Endometrial microvascular endothelial cells (primary cell): ENCODE measurements around the gene ADO. TPM values are rescaled to one million over a fixed set of nuclear protein-coding genes. Genes with fewer than 3 reads are reported as not detected.

ENCODE experiments used
- in situ Hi-C: cut with HindIII; loops from 2 replicates; pipeline ENCODE4 v1.10.0; 2017; ENCODE audit warnings: low sequenced_read_pairs, low pct_unique_long_range_greater_than_20kb; ENCODE audit errors: inconsistent ontology term
- total RNA-seq: library from RNA; depleted of rRNA; stranded (reverse); fragments of >200 nt; gene quantifications from one replicate; pipeline ENCODE4 v1.2.3, GENCODE V29; 2015; ENCODE audit errors: inconsistent ontology term

The ADO gene
- total RNA-seq, 1 donor from 2014 or later, result 16.7 TPM

GRCh38 chr10:62790019-62790555 lies 14.4 kb upstream of the ADO start:
- in situ Hi-C loops, result no loop called here

GRCh38 chr10:62790571-62790970 lies 13.9 kb upstream of the ADO start:
- in situ Hi-C loops, result no loop called here

GRCh38 chr10:62792261-62792660 lies 12.3 kb upstream of the ADO start:
- in situ Hi-C loops, result no loop called here

- in situ Hi-C loops, result no loop called here
Observed at GRCh38 chr10:62794306-62794705, 10.2 kb upstream of the ADO start.

- in situ Hi-C loops, result no loop called here
Observed at GRCh38 chr10:62795100-62795499, 9.4 kb upstream of the ADO start.

- in situ Hi-C loops, result no loop called here
Observed at GRCh38 chr10:62795762-62796161, 8.8 kb upstream of the ADO start.

- in situ Hi-C loops, result no loop called here
Observed at GRCh38 chr10:62796896-62797295, 7.6 kb upstream of the ADO start.

- in situ Hi-C loops, result no loop called here
Observed at GRCh38 chr10:62801871-62802270, 2.6 kb upstream of the ADO start.

GRCh38 chr10:62803724-62804355 lies 680 bp upstream of the ADO start:
- in situ Hi-C loops, result no loop called here

GRCh38 chr10:62805231-62806099 lies 945 bp downstream of the ADO start:
- in situ Hi-C loops, result no loop called here

- in situ Hi-C loops, result no loop called here
Observed at GRCh38 chr10:62806251-62806650, 1.7 kb downstream of the ADO start.

GRCh38 chr10:62810156-62810902 lies 5.8 kb downstream of the ADO start:
- in situ Hi-C loops, result no loop called here

- in situ Hi-C loops, result no loop called here
Observed at GRCh38 chr10:62811159-62811875, 6.8 kb downstream of the ADO start.

GRCh38 chr10:62812672-62813439 lies 8.3 kb downstream of the ADO start:
- in situ Hi-C loops, result no loop called here

- in situ Hi-C loops, result no loop called here
Observed at GRCh38 chr10:62813453-62813852, 8.9 kb downstream of the ADO start.

GRCh38 chr10:62813981-62814380 lies 9.5 kb downstream of the ADO start:
- in situ Hi-C loops, result no loop called here

GRCh38 chr10:62814756-62815380 lies 10.3 kb downstream of the ADO start:
- in situ Hi-C loops, result no loop called here
